GM06990 (cell line): Measurements from ENCODE around the gene ZGLP1.

Experiments used
- DNase-seq: peaks from one replicate; pipeline ENCODE4 v3.0.0-alpha.2; 2011; ENCODE audit not compliant: insufficient read length; ENCODE audit errors: extremely low read depth
- H3K27me3 ChIP-seq: replicated peaks from 2 replicates; pipeline ENCODE4 v1.6.0; 2011; ENCODE audit warnings: low read length; ENCODE audit not compliant: control insufficient read depth, insufficient read depth
- H3K36me3 ChIP-seq: 2 replicates; pipeline ENCODE4 v1.5.1; 2011; ENCODE audit warnings: low read length; ENCODE audit not compliant: control insufficient read depth, insufficient read depth
- H3K4me3 ChIP-seq: replicated peaks from 2 replicates; pipeline ENCODE4 v1.5.1; 2011; ENCODE audit warnings: low read depth, mild to moderate bottlenecking, control low read depth, low read length
- CTCF ChIP-seq: IDR thresholded peaks from 2 replicates; pipeline ENCODE4 v1.5.1; 2011; ENCODE audit warnings: low read length, control low read depth, mild to moderate bottlenecking, inconsistent platforms; ENCODE audit not compliant: insufficient read depth, poor library complexity, severe bottlenecking

Gene ZGLP1

GRCh38 chr19:10292206-10292788, 17.3 kb downstream of the ZGLP1 start:
- peak overlapping the region; percentile 55 for H3K4me3 ChIP-seq
- no peak for TF ChIP-seq CTCF
- H3K36me3 ChIP-seq: no peaks in the 10 kb centered on the region
- H3K27me3 ChIP-seq: no peaks in the 10 kb centered on the region
- peak; percentile 85 for DNase-seq

GRCh38 chr19:10291554-10292205, 17.9 kb downstream of the ZGLP1 start:
- no peaks in the 10 kb centered on the region for H3K36me3 ChIP-seq
- DNase-seq: no peak
- TF ChIP-seq CTCF: no peak
- no peaks in the 10 kb centered on the region for H3K27me3 ChIP-seq
- peak overlapping the region; percentile 55 for H3K4me3 ChIP-seq

GRCh38 chr19:10290876-10291553, 18.6 kb downstream of the ZGLP1 start:
- peak; percentile 69 for DNase-seq
- no peak for TF ChIP-seq CTCF
- Histone ChIP-seq H3K4me3 (peak overlapping the region; percentile 55), H3K36me3 (no peaks in the 10 kb centered on the region), H3K27me3 (no peaks in the 10 kb centered on the region)

- DNase-seq: peak; percentile 43
- H3K4me3 ChIP-seq: peak overlapping the region; percentile 55
- peaks cover 2% of the 10 kb centered on the region for H3K36me3 ChIP-seq
- H3K27me3 ChIP-seq: no peaks in the 10 kb centered on the region
- TF ChIP-seq CTCF: no peak
Measured at GRCh38 chr19:10290357-10290875, 19.2 kb downstream of the ZGLP1 start.

GRCh38 chr19:10289836-10290356, 19.7 kb downstream of the ZGLP1 start, which contains the start of gene ICAM5:
ICAM5 (plus strand) TSS chr19:10289952; CDS start chr19:10290044, 92 bp downstream.
- DNase-seq: peak; percentile 72
- no peaks in the 10 kb centered on the region for H3K27me3 ChIP-seq
- peaks cover 7% of the 10 kb centered on the region for H3K36me3 ChIP-seq
- TF ChIP-seq CTCF: no peak
- peak within 1 kb of the TSS; percentile 55 for H3K4me3 ChIP-seq
